HG02981 (cell line): ENCODE results near the gene MEDAG.
"Not testable (repeated sequence)": the region's sequence is repeated elsewhere in the genome, so short reads cannot be mapped to it uniquely, and the experiment has no call there.

Experiments used
- ATAC-seq: cut with Tn5 transposase; IDR thresholded peaks from one replicate; pipeline ENCODE4 v1.9.1; 2021; ENCODE audit warnings: mild to moderate bottlenecking, moderate library complexity; ENCODE audit not compliant: unreplicated experiment

The MEDAG gene

DNA sequence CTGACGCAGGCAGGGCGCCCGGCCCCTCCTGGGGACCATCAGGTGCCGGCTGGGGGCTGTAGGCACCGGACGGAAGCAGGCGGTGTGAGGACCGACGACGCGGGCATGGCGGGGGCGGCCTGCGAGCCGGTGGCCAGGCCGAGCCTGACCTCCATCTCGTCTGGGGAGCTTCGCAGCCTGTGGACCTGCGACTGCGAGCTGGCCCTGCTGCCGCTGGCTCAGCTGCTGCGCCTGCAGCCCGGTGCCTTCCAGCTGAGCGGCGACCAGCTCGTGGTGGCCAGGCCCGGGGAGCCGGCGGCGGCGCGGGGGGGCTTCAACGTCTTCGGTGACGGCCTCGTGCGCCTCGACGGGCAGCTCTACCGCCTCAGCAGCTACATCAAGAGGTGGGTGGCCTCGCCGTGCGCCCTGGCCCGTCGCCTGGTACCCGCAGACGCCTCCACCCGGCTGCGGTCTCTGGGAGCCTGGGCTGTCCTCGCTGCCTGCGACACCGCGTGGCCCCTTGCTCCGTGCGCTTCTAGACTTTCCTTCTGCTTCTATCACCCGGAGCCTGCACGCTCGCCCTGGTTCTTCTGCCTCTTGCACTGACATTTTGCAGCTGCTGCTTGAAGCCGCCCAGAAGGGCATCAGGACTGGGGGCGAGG, 460 bp downstream of the MEDAG start:
- no peak for ATAC-seq

DNA sequence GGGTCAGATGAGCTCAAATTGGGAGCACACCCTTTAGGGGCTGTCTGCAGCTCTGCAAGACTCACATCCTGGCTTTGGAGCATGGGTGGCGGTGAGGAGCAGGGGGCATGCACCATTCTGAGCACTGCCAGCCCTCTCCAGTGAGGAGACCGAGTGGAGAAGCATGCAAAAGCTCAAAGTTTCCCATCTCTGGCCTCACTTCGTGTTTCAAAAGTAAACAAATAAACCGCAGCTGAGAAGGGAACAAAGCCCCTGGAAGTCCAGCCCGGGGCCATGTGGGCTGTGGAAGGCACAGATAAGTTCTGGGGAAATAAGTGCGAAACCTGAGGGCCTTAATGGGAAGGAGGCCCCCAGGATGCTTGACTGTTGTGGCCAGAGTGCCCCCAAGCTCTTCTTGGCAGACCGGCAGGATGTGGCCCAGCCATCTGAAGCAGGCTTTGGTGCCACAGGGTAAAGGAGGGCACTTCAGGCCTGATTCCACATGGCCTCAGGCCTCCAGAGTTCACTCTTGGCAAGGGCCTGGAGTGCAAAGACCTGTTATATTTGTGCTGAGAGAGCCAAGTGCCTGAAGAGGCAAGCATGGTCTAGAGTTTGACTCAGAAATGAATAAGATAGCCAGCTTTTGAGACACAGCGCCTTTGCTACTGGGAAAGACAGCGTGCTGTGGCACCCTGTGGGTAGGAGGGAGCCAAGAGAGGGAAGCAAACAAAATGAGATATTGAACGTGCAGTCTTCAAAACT, 1.2 kb downstream of the MEDAG start:
- no peak for ATAC-seq

DNA sequence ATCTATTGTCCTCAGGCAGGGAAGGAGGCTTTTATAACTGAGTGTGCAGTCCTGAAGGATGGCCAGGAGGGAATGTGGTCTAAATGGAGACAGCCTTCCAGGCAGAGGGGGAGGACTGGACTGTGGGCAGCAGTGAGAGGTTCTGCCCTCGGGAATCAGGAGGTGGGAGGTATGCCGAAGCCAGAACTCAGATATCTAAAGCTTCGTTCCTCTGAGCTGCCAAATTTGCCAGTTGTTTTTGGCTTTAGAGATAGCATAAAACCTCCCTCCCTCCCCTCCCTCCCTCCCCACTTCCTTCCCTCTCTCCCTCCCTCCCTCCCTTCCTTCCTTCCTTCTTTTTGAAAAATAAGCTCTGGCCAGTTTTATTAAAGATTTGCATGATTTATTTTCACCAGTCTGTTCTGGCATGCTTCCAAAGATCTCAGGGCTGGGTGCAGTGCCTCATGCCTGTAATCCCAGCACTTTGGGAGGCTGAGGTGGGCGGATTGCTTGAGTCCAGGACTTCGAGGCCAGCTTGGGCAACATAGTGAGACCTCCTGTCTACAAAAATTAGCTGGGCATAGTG, 2.4 kb downstream of the MEDAG start:
- no peak for ATAC-seq

DNA sequence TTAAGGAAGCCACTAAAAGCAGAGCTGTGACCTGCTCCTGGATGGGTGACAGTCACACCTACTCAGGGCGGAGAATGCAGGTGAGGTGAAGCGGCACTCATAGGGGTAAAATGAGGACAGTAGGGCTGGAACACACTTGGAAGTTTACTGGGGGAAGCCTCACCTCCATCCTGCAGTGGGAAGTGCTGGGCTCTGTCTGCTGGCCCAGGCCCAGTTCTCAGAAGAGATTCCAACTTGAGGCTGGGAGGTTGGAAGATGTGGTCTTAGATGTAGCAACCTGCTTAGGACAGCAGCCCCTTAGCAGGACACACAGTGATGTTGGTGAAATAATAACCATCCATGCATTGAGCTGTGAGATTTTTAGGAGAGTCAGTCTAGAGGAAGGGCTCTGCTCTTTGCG, 4.6 kb downstream of the MEDAG start:
- no peak for ATAC-seq

DNA sequence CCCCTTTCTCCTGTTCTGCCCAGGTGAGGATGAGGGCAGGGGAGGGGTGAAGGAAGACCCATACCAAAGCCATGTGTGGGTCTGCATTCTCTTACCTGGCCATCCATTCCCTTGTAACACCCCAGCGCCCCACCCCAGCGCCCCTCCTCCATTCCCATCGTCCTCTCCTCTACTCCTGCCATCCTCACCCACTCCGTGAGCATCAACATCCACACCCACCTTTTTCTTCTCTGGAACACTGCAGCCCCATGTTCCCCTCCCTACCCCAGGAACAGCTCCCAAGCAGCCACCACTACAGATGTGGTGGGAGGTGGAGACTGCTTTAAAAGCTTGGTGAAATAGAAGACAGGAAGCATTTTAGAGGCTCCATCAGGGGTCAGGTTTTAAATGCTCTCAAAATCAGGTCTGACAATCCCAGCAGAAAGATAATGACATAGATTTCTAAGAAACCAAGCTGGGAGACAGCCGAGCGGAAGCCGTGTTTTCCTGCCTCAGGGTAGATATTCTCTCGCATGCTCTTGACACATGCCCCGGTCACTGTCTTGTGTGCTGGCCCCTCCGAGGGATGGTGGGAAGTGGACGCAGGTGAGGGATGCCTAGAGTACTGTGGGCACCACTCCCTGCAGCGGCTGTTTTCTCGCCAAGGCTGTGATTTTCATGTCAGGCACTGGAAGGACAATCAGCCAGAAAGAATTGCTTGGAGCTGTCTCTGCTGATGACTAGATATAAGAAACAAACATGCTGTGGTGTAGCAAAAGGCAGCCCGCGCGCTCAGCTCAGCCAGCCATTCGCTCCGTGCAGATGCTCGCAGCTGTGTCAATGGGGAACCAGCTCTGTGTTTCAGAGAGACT, 9.8 kb downstream of the MEDAG start:
- no peak for ATAC-seq

DNA sequence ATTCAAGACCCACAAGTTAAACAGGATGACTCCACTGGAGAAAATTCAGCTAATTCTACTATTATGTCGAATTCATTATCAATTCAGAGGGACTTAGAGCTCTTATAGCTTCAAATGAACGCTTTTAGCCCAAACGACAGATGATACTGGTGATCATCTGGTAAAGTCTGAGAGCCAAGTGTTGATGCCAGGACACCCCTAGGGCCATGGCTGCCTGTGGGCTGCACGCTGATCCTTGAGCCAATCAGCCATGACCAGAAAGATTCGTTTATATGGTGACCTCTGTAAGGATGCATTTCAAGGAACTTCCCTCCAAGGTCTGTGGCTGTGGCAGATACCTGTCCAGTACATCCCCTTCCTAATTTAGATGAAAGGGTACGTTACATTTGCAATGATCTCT, 10.9 kb downstream of the MEDAG start:
- no peak for ATAC-seq

DNA sequence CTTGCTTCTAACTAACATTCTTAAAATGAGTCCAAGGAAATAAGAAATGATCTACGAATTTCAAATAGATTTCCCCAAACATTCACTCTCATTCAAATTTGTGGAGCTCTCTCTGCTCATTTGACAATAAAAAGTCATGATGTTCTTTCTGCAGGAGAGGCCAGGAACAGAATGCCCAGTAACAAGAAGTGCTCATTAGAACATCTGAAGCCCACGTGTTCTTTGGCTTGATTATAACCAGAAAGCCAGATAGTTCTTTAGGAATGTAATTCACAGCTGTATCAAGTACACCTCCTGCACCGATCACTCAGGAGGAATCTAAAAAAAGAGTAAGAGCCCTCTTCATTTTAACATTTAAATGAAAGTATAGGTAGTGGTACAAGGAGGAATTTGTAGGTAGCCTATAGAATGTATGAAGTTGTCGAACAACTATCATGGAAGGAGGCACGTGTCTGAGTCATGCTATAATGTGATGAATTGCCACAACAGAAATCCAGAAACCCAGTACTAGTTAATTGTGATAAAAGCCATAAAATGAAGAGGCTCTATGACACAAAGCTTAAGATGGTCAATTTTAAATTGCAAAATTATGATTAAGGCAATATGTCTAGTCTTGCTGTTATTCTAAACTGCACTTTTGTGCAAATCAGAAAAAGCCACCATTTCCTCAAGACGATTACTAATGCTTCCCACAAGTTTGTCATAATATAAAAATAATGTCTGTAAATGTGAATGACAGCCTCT, 12.8 kb downstream of the MEDAG start:
- no peak for ATAC-seq

DNA sequence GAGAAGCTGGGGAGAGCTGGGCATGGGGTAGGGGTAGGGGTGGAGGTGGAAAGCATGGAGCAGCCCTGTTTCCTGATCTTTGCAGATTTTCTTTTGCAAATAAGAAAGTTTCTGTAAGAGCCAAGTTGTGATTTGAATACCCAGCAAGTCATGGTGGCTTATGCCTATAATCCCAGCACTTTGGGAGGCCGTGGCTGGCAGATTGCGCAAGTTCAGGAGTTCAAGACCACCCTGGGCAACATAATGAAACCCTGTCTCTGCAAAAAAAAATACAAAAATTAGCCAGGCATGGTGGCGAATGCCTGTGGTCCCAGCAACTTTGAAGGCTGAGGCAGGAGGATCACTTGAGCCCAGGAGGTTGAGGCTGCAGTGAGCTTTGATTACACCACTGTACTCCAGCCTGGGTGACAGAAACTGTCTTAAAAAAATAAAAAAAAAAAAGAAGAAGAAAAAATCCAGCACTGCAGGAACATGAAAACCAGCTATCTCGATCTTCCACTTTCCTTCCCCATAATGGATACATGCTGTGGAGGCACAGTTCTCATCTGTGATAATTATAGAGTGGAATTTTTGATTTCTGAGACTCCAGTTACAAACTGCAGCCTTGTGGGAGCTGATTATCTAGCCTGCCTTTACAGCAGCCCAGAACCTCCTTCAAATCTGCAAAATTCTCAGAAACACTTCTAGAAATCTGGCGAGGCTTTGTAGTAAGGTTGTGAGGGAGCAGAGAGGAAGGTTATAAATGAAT, 14.3 kb downstream of the MEDAG start:
- ATAC-seq, result no peak

DNA sequence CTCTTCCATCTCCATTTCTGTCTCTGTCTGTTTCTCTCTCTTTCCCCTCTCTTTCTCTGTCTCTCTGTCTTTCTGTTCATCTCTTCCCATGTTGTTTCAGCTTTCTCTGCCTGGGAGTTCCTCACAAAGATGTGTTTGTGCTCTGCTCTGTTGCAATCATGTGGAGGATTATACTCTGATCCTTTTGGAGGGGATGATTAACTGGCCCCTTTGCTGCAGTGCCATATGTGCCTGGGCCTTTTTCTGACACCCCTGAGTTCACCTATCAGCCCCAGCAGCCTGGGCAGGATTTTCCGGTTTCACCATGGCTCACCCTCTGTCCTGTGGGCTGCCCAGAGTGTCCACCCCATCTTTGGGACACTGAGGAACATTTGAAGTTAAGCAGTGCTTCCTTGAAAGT, 17.3 kb downstream of the MEDAG start:
- no peak for ATAC-seq

DNA sequence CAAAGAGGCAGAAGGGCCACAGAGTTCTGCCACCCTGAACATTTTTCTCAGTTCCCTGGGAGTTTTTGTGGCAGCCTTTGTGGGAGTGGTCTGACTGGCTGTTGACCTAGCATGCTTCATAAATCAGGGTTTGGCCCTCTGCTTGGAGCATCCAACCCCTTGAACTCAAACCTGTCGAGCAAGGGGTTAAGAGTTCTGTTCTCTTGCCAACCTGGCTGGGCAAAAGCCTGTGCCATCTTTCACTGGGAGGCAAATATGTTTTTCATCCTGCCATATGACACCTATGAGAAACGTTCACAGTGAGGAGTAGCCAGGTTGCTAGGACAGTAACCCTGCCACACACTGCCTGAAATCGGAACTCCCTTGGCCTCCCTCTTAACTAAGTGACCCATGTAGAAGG, 18.6 kb downstream of the MEDAG start:
- no peak for ATAC-seq

DNA sequence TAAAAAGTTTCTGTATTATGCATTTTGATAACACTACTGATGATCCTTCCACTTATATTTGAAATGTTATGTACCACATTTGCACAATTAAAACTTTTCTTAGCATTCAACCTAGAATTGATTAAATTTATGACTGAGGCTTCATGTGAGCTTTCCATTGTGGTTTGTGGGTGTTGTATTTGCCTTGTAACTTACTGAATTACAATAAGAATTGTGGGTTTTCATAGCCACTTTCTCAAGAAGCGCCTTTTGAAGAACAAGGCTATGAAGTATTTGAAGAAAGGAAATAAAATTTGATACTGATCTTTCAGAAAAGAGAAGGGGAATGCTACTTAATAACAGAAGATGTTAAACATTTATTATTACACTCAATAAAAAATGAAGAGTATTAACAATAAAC, 19.4 kb downstream of the MEDAG start:
- no peak for ATAC-seq

DNA sequence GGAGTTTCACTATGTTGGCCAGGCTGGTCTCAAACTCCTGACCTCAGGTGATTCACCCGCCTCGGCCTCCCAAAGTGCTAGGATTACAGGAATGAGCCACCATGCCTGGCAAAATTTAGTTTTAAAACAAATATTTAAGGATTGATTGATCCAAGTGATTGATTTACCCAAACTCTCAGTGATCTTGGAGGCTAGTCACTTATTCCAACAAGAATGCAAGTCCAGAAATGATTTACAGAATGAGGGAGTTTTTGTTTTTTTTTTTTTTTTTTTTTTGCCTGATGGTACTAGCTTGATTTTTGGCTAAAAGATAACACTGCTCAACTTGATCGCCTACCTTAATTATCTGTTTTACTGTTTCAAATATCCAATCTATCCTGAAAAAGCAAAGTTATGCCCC, 20.7 kb downstream of the MEDAG start:
- no peak for ATAC-seq

DNA sequence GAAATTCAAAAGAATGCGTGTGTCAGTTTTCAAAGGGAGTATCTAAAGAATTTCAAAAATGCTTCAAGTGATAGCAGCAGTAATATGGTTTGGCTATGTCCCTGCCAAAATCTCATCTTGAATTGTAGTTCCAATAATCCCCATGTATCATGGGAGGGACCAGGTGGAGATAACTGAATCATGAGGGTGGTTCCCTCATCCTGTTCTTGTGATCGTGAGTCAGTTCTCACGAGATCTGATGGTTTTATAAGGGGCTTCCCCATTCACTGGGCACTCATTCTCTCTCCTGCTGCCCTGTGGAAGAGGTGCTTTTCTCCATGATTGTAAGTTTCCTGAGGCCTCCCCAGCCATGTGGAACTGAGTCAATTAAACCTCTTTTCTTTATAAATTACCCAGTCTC, 21.1 kb downstream of the MEDAG start:
- ATAC-seq, result not testable (repeated sequence)

DNA sequence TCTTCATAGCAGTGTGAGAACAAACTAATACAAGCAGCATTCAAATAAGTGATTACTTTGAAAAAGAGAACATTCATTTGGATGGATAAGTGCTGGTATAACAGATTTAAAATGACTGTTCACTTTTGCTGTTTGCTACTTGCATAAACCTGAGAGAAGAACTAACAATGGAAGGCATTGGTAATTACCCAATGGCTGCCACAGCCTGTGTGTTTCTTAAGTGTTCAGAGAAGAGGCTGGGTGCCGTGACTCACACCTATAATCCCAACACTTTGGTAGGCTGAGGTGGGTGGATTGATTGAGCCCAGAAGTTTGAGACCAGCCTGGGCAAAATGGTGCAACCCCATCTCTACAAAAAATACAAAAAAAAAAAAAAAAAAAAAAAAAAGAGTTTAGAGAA, 21.5 kb downstream of the MEDAG start:
- ATAC-seq, result no peak

DNA sequence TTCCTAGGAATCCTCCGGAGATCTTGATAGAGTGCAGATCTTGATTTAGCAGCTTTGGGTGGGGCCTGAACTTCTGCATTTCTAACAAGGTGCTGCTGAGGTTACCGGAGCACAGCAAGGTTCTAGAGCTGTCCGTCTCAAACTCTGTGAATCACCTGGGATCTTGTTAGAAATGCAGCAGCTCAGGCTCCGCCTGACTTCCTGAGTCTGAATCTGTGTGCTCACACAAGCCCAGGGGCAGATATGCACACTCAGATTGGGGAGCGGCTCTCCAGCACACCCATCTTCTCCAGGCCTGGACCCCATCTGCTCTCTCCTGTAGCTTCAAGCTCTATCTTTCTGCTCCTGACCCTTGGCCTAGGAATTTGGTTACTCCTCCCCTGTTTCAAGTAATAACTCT, 22.9 kb downstream of the MEDAG start:
- no peak for ATAC-seq

DNA sequence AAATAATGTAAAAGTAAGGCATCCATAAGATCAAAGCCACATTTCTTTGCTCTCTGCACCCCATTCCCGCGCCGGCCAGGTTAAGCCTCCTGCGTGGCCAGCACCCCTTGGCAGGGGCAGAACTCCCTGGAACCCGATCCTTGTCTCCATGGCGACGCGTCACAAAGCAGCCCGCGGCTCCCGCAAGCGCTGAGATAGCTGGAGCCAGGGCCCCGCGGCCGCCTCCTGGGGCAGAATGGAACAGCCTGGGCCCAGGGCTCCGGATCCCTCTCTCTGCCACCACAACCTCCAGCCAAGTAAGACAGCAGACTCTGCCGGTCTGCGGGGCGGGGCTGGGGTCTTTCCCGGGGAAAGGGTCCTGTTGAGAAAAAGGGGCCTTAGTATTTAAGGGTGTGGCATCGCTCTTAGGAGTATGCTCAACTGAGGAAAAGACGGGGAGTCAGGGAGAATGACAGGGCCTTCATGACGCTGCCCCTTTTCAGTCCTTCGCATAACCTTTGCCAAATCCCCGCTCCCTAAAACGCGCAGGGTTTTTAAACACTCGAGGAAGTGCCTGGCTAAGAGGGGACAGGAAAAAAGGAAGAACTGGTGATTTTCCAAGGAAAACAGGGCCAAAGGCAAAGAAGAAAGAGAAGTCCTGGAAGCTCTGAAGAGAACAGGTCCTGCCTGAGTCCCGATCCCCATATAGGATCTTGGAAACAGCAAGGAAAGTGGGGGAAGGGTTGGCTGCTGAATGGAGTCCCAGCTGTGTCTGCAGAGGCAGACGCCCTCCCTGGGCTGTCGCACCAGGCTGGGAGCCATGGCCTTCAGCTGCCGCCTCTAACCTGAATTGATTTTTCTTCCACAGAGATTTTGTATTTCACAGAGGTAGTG, 26.6 kb downstream of the MEDAG start, which contains the start of gene TEX26:
TSS of gene TEX26 (plus strand) at position 176 of the 873 bp plus-strand sequence. CDS start at position 236, 60 bp downstream.
- ATAC-seq, result no peak

DNA sequence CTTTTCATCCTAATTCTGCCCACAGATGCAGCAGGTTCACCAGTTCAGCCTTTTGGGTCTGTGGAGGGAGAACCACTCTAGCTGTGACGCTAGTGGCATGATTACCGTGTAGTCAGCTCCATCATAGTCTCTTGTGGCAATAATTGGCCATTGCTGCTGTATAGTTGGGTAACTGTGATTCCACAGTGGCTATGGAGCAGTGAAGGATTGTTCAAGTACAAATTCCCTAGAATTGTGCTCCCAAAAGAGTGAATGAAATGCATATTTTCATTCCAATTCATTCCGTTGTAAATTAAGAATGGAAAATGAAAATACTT, 27.2 kb downstream of the MEDAG start:
- no peak for ATAC-seq

DNA sequence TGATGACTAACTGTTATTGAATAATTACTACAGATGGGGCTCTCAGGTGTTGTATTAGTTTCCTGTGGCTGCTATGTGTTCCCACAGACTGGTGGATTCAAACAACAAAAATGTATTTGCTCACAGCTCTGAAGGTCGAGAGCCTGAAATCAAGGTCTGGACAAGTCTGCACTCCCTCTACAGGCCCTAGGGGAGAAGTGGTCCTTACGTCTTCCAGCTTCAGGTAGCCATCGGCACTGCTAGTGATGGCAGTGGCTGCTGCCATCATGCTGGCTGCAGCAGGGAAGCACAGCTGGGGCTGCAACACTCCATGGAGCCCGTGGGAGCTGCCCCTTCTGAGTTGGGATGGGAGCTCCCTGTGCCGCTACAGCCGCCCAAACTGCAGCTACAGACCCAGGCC, 28.3 kb downstream of the MEDAG start:
- no peak for ATAC-seq

DNA sequence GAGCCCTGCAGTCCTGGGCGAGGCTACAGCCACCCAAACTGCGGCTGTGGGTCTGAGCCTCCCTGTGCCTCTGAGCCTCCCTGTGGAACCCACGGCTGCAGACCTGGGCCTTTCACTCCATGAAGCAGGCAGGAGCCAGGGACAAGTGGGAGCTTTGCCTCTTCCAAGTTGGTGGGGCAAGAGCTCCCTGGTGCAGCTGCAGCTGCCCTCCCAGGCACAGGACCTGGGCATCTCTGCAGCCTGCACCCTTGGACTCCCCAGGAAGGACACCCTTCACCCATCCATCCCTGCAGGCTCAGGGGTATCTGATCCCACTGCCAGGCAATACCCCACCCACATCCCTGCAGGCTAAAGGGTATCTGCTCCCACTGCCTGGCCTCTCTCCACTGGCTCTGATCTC, 28.7 kb downstream of the MEDAG start:
- ATAC-seq, result no peak
